ENCODE measurements around the gene PHRF1. TPM values are rescaled to one million over a fixed set of nuclear protein-coding genes. Genes with fewer than 3 reads are reported as not detected.

PHRF1 gene
- total and polyA plus RNA-seq, 2 of the 4 experiments (the other 2 are of a cell fraction): 10.9 to 17.5 TPM

- DNase-seq (no peak), ATAC-seq (ENCODE audit: low read depth) (peak; percentile 77)
- Histone ChIP-seq H2AK9ac (replicated peaks; ENCODE audit: low read depth, low read length, poor library complexity) (no peak overlapping the region), H3K4ac (ENCODE audit: low read depth, low read length) (no peak overlapping the region), H3K9me3 (ENCODE audit: control insufficient read depth, insufficient read depth, low read length) (no peaks in the 10 kb centered on the region), H3K79me1 (ENCODE audit: low read depth in 1 of 2, low read length in 2 of 2) (no peaks in the 10 kb centered on the region), H3K27me3 (ENCODE audit: control insufficient read depth, insufficient read depth, low read length) (peaks cover 57% of the 10 kb centered on the region), H2BK15ac (ENCODE audit: low read depth, low read length) (no peak overlapping the region), H2AFZ (replicated peaks; ENCODE audit: low read length, poor library complexity) (peak overlapping the region; percentile 67), H3K9ac (ENCODE audit: low read depth, low read length) (no peak overlapping the region), H3K23ac (ENCODE audit: low read depth, low read length) (no peak overlapping the region), H3K56ac (ENCODE audit: extremely low read depth, insufficient read depth, low read length) (no peak overlapping the region), H3K4me3 (ENCODE audit: insufficient read depth, low read depth, low read length) (no peak overlapping the region), H3K4me2 (ENCODE audit: low read depth, low read length) (no peak overlapping the region; the same call in 1 of the 2 replicates), H4K20me1 (ENCODE audit: insufficient read depth, low read length) (peaks cover 6% of the 10 kb centered on the region; the same call in 1 of the 2 replicates), H3K36me3 (ENCODE audit: control insufficient read depth, insufficient read depth, low read length) (peaks cover 2% of the 10 kb centered on the region; the same call in 1 of the 2 replicates), H4K91ac (ENCODE audit: insufficient read depth, low read depth, low read length) (no peak overlapping the region), H2AK5ac (ENCODE audit: low read depth, low read length) (no peak overlapping the region), H3K18ac (ENCODE audit: low read depth, low read length) (no peak overlapping the region), H3K9me1 (ENCODE audit: insufficient read depth, low read length) (no peaks in the 10 kb centered on the region), H3K4me1 (ENCODE audit: control insufficient read depth, insufficient read depth, low read length) (peaks cover 2% of the 10 kb centered on the region; the same call in 1 of the 2 replicates), H3K27ac (ENCODE audit: insufficient read depth, low read length) (no peak overlapping the region), H4K5ac (ENCODE audit: low read depth, low read length) (no peak overlapping the region), H2BK20ac (ENCODE audit: low read depth, low read length) (no peak overlapping the region), H4K8ac (ENCODE audit: low read depth in 2 of 2, low read length in 2 of 2) (no peak overlapping the region), H2BK120ac (ENCODE audit: low read depth, low read length) (no peak overlapping the region), H2BK5ac (ENCODE audit: low read depth, low read length, poor library complexity, severe bottlenecking) (no peak overlapping the region), H3K14ac (replicated peaks; ENCODE audit: low read depth, low read length) (no peak overlapping the region)
- BruUV-seq (replicated peaks): no TSS peak
- POLR2A ChIA-PET (ENCODE audit: unreplicated experiment): no interaction called here
- dilution Hi-C loops (cut with HindIII; ENCODE audit: low sequenced_read_pairs, unreplicated experiment): no loop called here
- in situ Hi-C loops (cut with MboI; ENCODE audit: low sequenced_read_pairs): no loop called here
- 17% methylated on average over 18 of the region's 60 CpGs; no CpG with 5 or more reads in 1 of the 2 experiments for WGBS, 2 experiments (ENCODE audit: extremely low coverage in 2 of 2, insufficient read length in 1 of 2)
- intact Hi-C loops (cut with micrococcal nuclease): loop anchor here (10.0 kb wide), 1 partner anchor 170 kb away; no protein-coding TSS in a partner anchor
- CTCF ChIA-PET: interaction anchor here (0.5 to 1.3 kb wide), 4 partner anchors 9 to 254 kb away, joined by 3 read pairs; no protein-coding TSS in a partner anchor
- peak; percentile 50 for TF ChIP-seq CTCF (conservative IDR thresholded peaks at IDR 0.05; ENCODE audit: low read depth, low read length)
- peak; percentile 60; the same call in 1 of the 2 replicates for TF ChIP-seq MAZ (IDR thresholded peaks at IDR 0.05; ENCODE audit: borderline replicate concordance, low read depth, low read length)
- no peak for TF ChIP-seq BHLHE40 (IDR thresholded peaks at IDR 0.05; ENCODE audit: low read depth, low read length)
- TF ChIP-seq RAD21 (IDR thresholded peaks at IDR 0.05; ENCODE audit: low read length): peak; percentile 50
Measured at GRCh38 chr11:554428-555226, 21.6 kb upstream of the PHRF1 start.

Data from IMR-90 (cell line).